NCI-H526 (cell line): ENCODE data around the gene EARS2.
"Not testable (repeated sequence)": the region's sequence is repeated elsewhere in the genome, so short reads cannot be mapped to it uniquely, and the experiment has no call there.

Experiments
- DNase-seq, 2 experiments: peaks; one replicate each; lab custom pipeline; 2025; lab: John Stamatoyannopoulos, UW

The EARS2 gene

GRCh38 chr16:23567602-23568001 lies 10.5 kb upstream of the EARS2 start:
- no peak for DNase-seq

GRCh38 chr16:23566724-23567123 lies 9.6 kb upstream of the EARS2 start:
- DNase-seq, result no peak

- DNase-seq, result no peak
These were observed 7.6 kb upstream of the EARS2 start for GRCh38 chr16:23564575-23565363.

- DNase-seq, result no peak
These were observed 6.0 kb upstream of the EARS2 start for GRCh38 chr16:23563186-23563585.

GRCh38 chr16:23562505-23562904 lies 5.4 kb upstream of the EARS2 start:
- no peak for DNase-seq

- DNase-seq, result no peak
These were observed 4.4 kb upstream of the EARS2 start for GRCh38 chr16:23561586-23561985.

GRCh38 chr16:23557779-23558702 lies 891 bp upstream of the EARS2 start:
- peak in 1 of 2 experiments; percentile 12 for DNase-seq

GRCh38 chr16:23554536-23554935 lies 2.6 kb downstream of the EARS2 start:
- DNase-seq, result no peak

GRCh38 chr16:23552161-23552560 lies 5.0 kb downstream of the EARS2 start:
- no peak for DNase-seq

- no peak for DNase-seq
These were observed 7.2 kb downstream of the EARS2 start for GRCh38 chr16:23549938-23550337.

GRCh38 chr16:23544436-23544835 lies 12.7 kb downstream of the EARS2 start:
- no peak for DNase-seq

GRCh38 chr16:23540817-23541178 lies 16.4 kb downstream of the EARS2 start:
- not testable (repeated sequence) for DNase-seq

GRCh38 chr16:23539984-23540816 lies 16.9 kb downstream of the EARS2 start:
- DNase-seq, result no peak

GRCh38 chr16:23538919-23539278 lies 18.3 kb downstream of the EARS2 start:
- DNase-seq, result no peak

GRCh38 chr16:23537390-23537789 lies 19.8 kb downstream of the EARS2 start:
- DNase-seq, result no peak

- no peak for DNase-seq
These were observed 21.2 kb downstream of the EARS2 start for GRCh38 chr16:23535901-23536300.

GRCh38 chr16:23534868-23535860 lies 22.0 kb downstream of the EARS2 start:
- no peak for DNase-seq

GRCh38 chr16:23532448-23532847 lies 24.7 kb downstream of the EARS2 start:
- DNase-seq, result no peak

GRCh38 chr16:23530062-23530461 lies 27.1 kb downstream of the EARS2 start:
- DNase-seq, result no peak

GRCh38 chr16:23528644-23529310 lies 28.4 kb downstream of the EARS2 start:
- DNase-seq, result no peak
